K562 (cell line): Measurements from ENCODE around the gene FASTK. TPM values are rescaled to one million over a fixed set of nuclear protein-coding genes. Genes with fewer than 3 reads are reported as not detected.

ENCODE experiments used
- ATF7 ChIP-seq: fragments of 450-650 bp; IDR thresholded peaks from 2 replicates; pipeline ENCODE4 v1.7.1; 2014; ENCODE audit warnings: mild to moderate bottlenecking, moderate library complexity
- E2F3 ChIP-seq: fragments of 250-450 bp; sonication (Bioruptor Pico); IDR thresholded peaks from 2 replicates; pipeline ENCODE4 v1.4.0; 2020; ENCODE audit warnings: mild to moderate bottlenecking
- ELF1 ChIP-seq: fragments of 200-800 bp; sonication (Bioruptor generic); IDR thresholded peaks from 2 replicates; pipeline ENCODE4 v1.6.1; 2016; ENCODE audit warnings: missing genetic modification characterization, missing compliant biosample characterization
- GATAD2B ChIP-seq: fragments of 450-650 bp; IDR thresholded peaks from 2 replicates; pipeline ENCODE4 v1.6.1; 2017; ENCODE audit warnings: mild to moderate bottlenecking, borderline replicate concordance
- HDAC3 ChIP-seq: fragments of 450-650 bp; IDR thresholded peaks from 2 replicates; pipeline ENCODE4 v1.6.1; 2018; ENCODE audit warnings: borderline replicate concordance, mild to moderate bottlenecking, moderate library complexity; ENCODE audit not compliant: partially characterized antibody
- KAT8 ChIP-seq: fragments of 450-650 bp; IDR thresholded peaks from 2 replicates; pipeline ENCODE4 v1.6.1; 2016; ENCODE audit warnings: low read depth, mild to moderate bottlenecking
- MGA ChIP-seq: fragments of 450-650 bp; IDR thresholded peaks from 2 replicates; pipeline ENCODE4 v1.6.1; 2016; ENCODE audit warnings: mild to moderate bottlenecking, moderate library complexity
- RBFOX2 ChIP-seq: fragments of 200-400 bp; formaldehyde crosslinking; IDR thresholded peaks from 2 replicates; pipeline ENCODE4 v1.6.1; 2017; ENCODE audit warnings: low read depth, mild to moderate bottlenecking, low read length, moderate library complexity
- SOX6 ChIP-seq: fragments of 450-650 bp; IDR thresholded peaks from 2 replicates; pipeline ENCODE4 v1.6.1; 2014; ENCODE audit warnings: mild to moderate bottlenecking
- TRIM28 ChIP-seq: fragments of 450-650 bp; IDR thresholded peaks from 2 replicates; pipeline ENCODE4 v1.6.1; 2017
- ZNF212 ChIP-seq: fragments of 450-650 bp; formaldehyde crosslinking; IDR thresholded peaks from 2 replicates; pipeline ENCODE4 v1.4.0; 2020; ENCODE audit warnings: mild to moderate bottlenecking
- ZNF274 ChIP-seq: IDR thresholded peaks from 2 replicates; pipeline ENCODE4 v1.6.1; 2011; ENCODE audit warnings: low read depth, mild to moderate bottlenecking, low read length, moderate library complexity, borderline replicate concordance
- ZNF431 ChIP-seq: sonication (generic); formaldehyde crosslinking; IDR thresholded peaks from 2 replicates; pipeline ENCODE4 v1.8.0; 2022; ENCODE audit warnings: mild to moderate bottlenecking, missing genetic modification reagents
- polyA plus RNA-seq, 8 experiments: library from polyadenylated mRNA; depleted of rRNA in 4 of 8; stranded (reverse) in 5 of 8; unstranded in 3 of 8; fragments of >200 nt; fragmentation: Nextera tagmentation in 2 of 8; fragmentation: Illumina TruSeq in 1 of 8; extraction: Ambion mirVana in 2 of 8; extraction: Trizol in 1 of 8; gene quantifications; 2 replicates each; pipeline versions ENCODE4 v1.2.1 to v1.2.3, GENCODE V29; 2011 to 2014; ENCODE audit warnings: inconsistent platforms in 1 of 8, missing spikeins in 1 of 8
- total RNA-seq, 7 experiments: library from RNA; depleted of rRNA in 6 of 7; stranded (reverse); fragments of >200 nt in 6 of 7; fragmentation: Illumina TruSeq in 2 of 7; extraction: Trizol in 2 of 7; gene quantifications; 2 replicates each; pipeline versions ENCODE4 v1.2.1 to v1.2.3, GENCODE V29; 2011 to 2021; ENCODE audit warnings: low replicate concordance in 1 of 7
- TF ChIP-seq, protein P1 (sequence below): fragments of 450-650 bp; IDR thresholded peaks from 2 replicates; pipeline ENCODE4 v1.6.1; 2018; ENCODE audit warnings: mild to moderate bottlenecking, low read depth; ENCODE audit not compliant: partially characterized antibody

The FASTK gene
- total and polyA plus RNA-seq, 9 of the 15 experiments (the other 6 are each of a cell fraction or from before 2014, with no cell fraction given): 0.51 to 150 (median 48.2) TPM

DNA sequence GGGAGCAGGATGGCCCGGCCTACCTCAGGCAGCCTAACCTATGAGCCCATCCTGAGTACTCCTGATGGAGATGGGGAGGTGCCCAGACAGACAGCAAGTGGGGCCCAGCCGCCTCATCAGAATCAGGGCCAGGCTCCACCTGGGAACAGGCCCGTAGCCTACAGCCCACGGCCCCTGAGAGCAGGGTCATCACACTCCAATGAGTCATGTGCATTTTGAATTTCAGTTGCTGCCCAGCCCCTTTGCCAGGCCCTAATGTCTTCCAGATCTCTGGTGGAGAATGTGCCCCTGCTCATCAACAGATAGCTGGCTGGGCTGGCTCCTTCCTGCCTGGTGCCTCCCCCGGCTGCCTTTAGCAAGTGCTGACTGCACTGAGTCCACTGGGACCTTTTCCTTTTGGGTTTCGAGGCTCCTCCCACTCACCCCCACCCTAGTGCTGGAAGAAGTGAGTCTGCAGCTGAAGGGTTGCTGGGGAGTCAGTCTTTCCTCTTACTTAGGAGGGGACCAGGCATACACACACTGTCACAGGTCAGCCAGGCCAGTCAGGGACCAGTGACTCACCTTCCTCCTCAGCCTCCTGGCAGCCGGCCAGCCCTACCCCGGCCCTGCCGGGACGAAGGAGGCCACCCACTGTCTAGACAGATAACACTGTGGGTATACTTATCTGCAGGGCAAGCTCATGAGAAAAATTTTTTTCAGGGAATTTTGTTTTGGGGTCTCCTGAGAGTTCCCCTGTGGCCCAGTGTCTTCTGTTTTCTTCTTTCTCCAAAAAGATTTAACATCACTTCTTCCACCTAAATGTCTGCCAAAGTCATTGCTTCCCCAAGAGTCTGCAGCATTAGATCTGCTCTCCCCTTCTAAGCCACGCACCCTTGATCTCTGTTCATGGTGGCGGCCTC, 41.4 kb downstream of the FASTK start (continued):
- TF ChIP-seq MGA (no peak), ZNF212 (no peak), ELF1 (tag) (no peak), SOX6 (peak; percentile 90), GATAD2B (no peak; the same call in 1 of the 2 replicates), ZNF274 (no peak), HDAC3 (peak; percentile 99), TRIM28 (peak; percentile 54; the same call in 1 of the 2 replicates), E2F3 (CRISPR knock-in tag) (no peak), ATF7 (peak; percentile 96), ZNF431 (CRISPR knock-in tag) (no peak), KAT8 (no peak), RBFOX2 (peak; percentile 69)
- TF ChIP-seq, protein P1, sequence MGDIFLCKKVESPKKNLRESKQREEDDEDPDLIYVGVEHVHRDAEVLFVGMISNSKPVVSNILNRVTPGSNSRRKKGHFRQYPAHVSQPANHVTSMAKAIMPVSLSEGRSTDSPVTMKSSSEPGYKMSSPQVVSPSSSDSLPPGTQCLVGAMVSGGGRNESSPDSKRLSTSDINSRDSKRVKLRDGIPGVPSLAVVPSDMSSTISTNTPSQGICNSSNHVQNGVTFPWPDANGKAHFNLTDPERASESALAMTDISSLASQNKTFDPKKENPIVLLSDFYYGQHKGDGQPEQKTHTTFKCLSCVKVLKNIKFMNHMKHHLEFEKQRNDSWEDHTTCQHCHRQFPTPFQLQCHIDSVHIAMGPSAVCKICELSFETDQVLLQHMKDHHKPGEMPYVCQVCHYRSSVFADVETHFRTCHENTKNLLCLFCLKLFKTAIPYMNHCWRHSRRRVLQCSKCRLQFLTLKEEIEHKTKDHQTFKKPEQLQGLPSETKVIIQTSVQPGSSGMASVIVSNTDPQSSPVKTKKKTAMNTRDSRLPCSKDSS: no peak
